ENCODE data around the gene EXOSC7.

- TF ChIP-seq POLR2AphosphoS5 (IDR thresholded peaks at IDR 0.05), result no peak
- no peak for TF ChIP-seq CTCF (IDR thresholded peaks at IDR 0.05)
These were observed 27.8 kb downstream of the EXOSC7 start for GRCh38 chr3:45003859-45004258.

Measured in transverse colon (tissue), 4 donors.